ENCODE results near the gene GPAT3.
"Not testable (repeated sequence)": the region's sequence is repeated elsewhere in the genome, so short reads cannot be mapped to it uniquely, and the experiment has no call there.

GPAT3 gene

GRCh38 chr4:83552924-83553323, 17.0 kb downstream of the GPAT3 start:
- no peak for DNase-seq

DNA sequence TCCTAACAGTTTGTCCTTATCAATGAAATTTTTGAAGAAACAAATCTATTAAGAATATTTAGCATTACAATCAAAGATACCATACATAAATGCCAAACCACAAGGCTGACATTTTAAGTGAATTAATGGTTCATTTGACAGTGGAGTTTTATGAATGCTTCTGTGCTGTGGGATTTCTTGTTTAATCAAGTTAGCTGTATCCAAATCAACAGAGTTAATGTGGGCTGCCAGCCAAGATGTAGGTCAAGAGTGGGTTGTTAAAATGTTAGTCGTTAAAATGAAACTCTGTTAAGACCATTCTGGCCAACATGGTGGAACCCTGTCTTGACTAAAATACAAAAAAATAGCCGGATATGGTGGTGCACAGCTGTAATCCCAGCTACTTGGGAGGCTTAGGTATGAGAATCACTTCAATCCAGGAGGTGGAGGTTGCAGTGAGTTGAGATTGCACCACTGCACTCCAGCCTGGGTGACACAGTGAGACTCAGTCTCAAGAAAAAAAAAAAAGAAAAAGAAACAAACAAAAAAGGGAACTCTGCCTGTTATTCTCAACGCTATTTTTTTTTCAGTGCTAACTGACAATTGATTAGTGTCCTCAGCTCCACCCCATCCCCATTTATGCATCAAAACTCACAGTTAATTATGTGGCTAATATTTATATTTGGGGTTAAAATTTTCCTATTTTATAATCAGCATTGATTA, 20.2 kb downstream of the GPAT3 start:
- DNase-seq, result no peak

DNA sequence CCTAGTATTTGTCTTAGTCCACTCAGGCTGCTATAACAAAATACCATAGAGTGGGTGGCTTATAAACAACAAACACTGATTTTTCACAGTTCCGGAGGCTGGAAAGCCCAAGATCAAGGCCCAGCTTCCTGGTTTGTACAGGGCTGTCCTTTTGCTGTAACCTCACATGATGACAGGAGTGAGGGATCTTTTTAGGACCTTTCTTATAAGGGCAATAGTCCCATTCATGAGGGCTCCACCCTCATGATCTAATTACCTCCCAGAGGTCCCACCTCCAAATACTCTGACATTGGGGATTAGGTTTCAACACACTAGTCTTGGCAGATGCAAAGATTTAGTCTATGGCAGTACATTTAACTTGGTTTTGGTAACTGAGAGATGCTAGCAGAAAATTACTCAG, 20.9 kb downstream of the GPAT3 start:
- no peak for DNase-seq

- no peak for DNase-seq
Observed at GRCh38 chr4:83558059-83558653, 22.2 kb downstream of the GPAT3 start.

DNA sequence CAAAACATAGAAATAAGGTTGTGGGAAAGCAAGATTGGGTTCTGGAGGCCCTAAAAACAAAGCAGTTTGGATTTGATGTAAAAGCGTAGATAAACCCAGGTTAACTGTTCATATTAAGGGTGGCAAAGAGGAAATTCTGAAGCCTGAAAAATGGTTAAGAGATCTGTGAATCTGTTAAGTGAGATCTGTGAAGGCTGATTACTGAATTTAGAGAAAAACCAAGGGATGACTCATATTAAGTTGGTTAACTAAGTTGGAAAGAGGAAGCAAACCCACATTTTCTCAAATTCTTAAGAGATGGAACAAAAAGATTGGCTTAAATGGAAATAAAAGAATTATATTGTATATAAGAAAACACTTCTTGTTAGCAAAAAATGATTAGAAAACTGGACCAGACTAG, 22.8 kb downstream of the GPAT3 start:
- DNase-seq, result no peak

DNA sequence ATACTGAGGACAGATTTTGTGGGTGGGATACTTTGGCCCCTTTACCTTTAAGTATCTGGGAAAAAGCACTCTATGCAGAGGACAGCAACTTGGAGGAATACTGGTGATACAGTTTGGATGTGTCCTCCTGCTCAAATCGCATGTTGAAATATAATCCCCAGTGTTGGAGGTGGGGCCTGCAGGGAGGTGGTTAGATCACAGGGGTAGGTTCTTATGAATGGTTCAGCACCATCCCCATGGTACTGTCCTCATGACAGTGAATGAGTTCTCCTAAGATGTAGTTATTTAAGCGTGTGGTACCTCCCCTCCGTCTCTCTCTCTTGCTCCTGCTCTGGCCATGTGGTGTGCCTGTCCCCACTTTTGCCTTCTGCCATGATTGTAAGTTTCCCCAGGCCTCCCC, 24.6 kb downstream of the GPAT3 start:
- no peak for DNase-seq

DNA sequence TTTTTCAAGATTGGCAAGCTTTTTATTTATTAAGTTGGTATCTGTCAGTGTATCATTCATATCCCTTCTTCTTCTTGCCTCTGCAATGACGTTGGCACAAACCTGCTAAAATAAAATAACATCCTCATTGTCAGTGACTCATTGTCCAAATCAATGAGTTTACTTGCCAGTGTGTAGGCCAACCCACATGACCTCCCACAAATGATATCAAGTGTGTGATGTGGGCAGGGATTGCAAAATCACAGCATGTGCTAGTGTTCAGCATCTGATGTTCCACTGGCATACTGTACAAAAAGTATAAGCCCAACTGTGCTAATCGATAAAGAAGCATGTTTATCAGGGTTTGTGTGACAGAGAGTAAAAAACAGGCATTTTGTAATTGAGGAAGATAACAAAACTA, 25.5 kb downstream of the GPAT3 start:
- no peak for DNase-seq

DNA sequence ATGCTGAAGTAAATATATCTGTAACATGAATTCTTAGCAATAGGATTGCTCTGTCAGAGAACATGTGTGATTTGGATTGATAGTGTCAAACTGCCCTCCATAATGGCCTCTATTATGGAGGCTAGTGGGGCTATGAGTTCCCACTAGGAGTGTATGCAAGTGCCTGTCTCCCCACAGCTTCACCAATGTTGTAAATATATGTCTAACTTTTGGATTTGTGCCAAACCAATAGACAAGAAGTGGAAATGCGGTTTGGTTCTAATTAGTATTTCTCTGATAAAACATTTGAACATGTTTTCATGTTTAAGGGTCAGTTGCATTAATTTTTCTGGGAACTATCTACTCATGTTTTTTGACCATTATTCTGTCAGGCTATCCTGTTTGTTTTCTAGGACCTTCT, 28.1 kb downstream of the GPAT3 start:
- DNase-seq, result no peak

- no peak for DNase-seq
Observed at GRCh38 chr4:83568062-83568461, 32.2 kb downstream of the GPAT3 start.

DNA sequence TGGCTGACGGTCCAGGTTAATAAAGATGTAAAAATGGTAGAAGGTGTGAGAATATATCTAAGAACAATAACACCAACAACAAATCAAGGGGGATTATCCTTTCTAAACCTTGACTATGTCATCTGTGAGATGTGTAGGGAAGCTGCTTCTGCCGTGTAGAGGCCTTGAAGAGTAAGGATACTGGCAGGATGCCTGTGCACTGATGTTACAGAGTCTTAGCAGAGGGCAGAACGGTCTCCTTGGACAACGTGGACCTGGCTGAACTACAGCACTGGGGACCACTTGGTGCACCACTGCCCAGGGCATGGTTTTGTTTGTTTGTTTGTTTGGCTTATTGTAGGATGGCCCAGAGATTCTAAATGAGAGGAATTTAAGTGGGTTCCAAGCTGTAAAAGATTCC, 33.5 kb downstream of the GPAT3 start:
- DNase-seq, result no peak

DNA sequence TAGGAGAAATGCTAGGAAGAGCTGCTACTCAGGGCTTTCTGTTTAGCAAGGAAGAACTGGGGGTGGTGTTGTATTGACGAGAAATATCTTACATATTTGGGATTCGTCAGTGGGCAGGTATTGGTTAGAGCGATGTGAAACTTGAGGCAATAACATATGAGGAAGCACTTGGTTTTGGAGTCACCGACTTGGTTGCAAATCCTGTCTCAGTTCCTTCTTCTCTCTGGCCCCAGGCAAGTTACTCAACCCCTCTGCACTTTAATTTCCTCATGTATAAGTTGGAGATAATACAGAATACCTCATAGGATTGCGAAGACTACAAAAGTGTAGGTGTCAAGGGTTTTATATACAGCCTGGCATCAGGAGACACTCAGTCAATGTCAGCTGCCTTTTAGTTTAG, 34.1 kb downstream of the GPAT3 start:
- no peak for DNase-seq

DNA sequence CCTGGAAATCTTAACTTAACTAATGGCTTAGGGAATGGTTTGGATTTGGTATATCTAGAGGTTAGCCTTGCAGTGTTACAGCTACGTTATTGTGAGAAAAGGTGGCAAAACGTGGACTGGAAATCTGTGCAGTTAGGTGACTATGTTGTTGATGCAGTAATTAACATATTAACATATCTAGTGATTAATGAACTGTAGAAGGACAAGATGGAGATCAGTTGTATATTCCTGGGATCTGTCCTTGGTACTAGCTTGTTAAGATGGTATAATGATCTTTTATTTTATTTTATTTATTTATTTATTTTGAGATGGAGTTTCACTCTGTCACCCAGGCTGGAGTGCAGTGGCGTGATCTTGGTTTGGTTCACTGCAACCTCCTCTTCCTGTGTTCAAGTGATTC, 36.9 kb downstream of the GPAT3 start:
- no peak for DNase-seq

- no peak for DNase-seq
Observed at GRCh38 chr4:83574247-83574646, 38.3 kb downstream of the GPAT3 start.

- not testable (repeated sequence) for DNase-seq
Observed at GRCh38 chr4:83576237-83576636, 40.3 kb downstream of the GPAT3 start.

GRCh38 chr4:83581411-83582288, 45.7 kb downstream of the GPAT3 start:
- no peak for DNase-seq

- no peak for DNase-seq
Observed at GRCh38 chr4:83582289-83582785, 46.4 kb downstream of the GPAT3 start.

GRCh38 chr4:83585982-83586508, 50.1 kb downstream of the GPAT3 start:
- DNase-seq, result no peak

GRCh38 chr4:83589279-83589678, 53.4 kb downstream of the GPAT3 start:
- DNase-seq, result no peak

GRCh38 chr4:83591056-83591455, 55.1 kb downstream of the GPAT3 start:
- no peak for DNase-seq

GRCh38 chr4:83591730-83592129, 55.8 kb downstream of the GPAT3 start:
- no peak for DNase-seq

- no peak for DNase-seq
Observed at GRCh38 chr4:83599183-83599582, 63.3 kb downstream of the GPAT3 start.

DNA sequence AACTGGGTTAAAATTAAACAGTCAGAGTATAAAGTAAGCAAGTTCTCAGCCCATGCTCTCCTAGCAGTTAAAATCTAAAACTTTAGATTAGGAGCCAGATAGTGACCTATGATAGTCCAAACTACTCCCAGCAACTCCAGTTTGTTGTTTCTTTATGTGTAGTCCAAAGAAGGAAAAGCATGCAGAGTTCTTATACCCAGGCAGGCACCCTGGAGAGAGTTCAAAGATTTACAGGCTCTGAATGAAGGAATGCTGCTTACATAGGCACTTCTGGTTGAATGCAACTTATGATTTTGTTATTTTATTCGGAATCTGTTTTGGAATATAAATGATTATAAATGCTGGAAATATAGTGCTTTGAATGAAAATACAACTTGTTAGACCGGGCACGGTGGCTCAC, 67.2 kb downstream of the GPAT3 start:
- DNase-seq, result no peak

GRCh38 chr4:83604321-83604720, 68.4 kb downstream of the GPAT3 start:
- no peak for DNase-seq

GRCh38 chr4:83605210-83605609, 69.3 kb downstream of the GPAT3 start:
- no peak for DNase-seq

Data from activated effector memory CD4-positive, alpha-beta T cell treated with Interleukin-2 at 50 U/mL for 16 hours (primary cell).